IMR-90 (cell line): Measurements from ENCODE around the gene WASHC4. TPM values are rescaled to one million over a fixed set of nuclear protein-coding genes. Genes with fewer than 3 reads are reported as not detected.

Experiments
- ATAC-seq: fragments of 200-7000 bp; cut with Tn5 transposase; 2 replicates; pipeline ENCODE4 v1.9.1; 2020; ENCODE audit warnings: low read depth, mild to moderate bottlenecking, moderate library complexity
- BruUV-seq: library from RNA; stranded (reverse); fragments of 400-500 nt; replicated peaks from 2 replicates; lab custom pipeline; 2021; lab: Mats Ljungman, UMichigan
- CTCF ChIA-PET: fragments of 300-600 bp; formaldehyde crosslinking; extraction: SDS; loops from one replicate; lab custom pipeline; 2021; ENCODE audit warnings: antibody characterized with exemption; lab: Yijun Ruan, JAX
- POLR2A ChIA-PET: fragments of 300-600 bp; sonication (Branson Sonifier 250); formaldehyde crosslinking; loops from one replicate; lab custom pipeline; 2022; ENCODE audit warnings: antibody characterized with exemption; ENCODE audit not compliant: unreplicated experiment; lab: Charles Lee
- DNase-seq: peaks from one replicate; pipeline ENCODE4 v3.0.0; 2013
- H2AFZ ChIP-seq: replicated peaks from 2 replicates; pipeline ENCODE3; 2013; ENCODE audit warnings: low read length, mild to moderate bottlenecking; ENCODE audit not compliant: poor library complexity
- H2AK5ac ChIP-seq: 2 replicates; pipeline ENCODE4 v1.6.1; 2013; ENCODE audit warnings: low read depth, low read length, inconsistent platforms
- H2AK9ac ChIP-seq: replicated peaks from 2 replicates; pipeline ENCODE3; 2013; ENCODE audit warnings: mild to moderate bottlenecking, low read depth, low read length, moderate library complexity; ENCODE audit not compliant: poor library complexity
- H2BK120ac ChIP-seq: 2 replicates; pipeline ENCODE4 v1.6.1; 2013; ENCODE audit warnings: low read depth, low read length, inconsistent platforms
- H2BK15ac ChIP-seq: 3 replicates; pipeline ENCODE4 v1.6.1; 2013; ENCODE audit warnings: low read depth, low read length, inconsistent platforms
- H2BK20ac ChIP-seq: 2 replicates; pipeline ENCODE4 v1.6.1; 2013; ENCODE audit warnings: low read depth, mild to moderate bottlenecking, inconsistent platforms, low read length, moderate library complexity
- H2BK5ac ChIP-seq: 2 replicates; pipeline ENCODE4 v1.6.1; 2013; ENCODE audit warnings: mild to moderate bottlenecking, low read depth, low read length, inconsistent platforms; ENCODE audit not compliant: poor library complexity, severe bottlenecking
- H3K14ac ChIP-seq: replicated peaks from 2 replicates; pipeline ENCODE4 v1.6.1; 2013; ENCODE audit warnings: low read depth, low read length, inconsistent platforms
- H3K18ac ChIP-seq: 2 replicates; pipeline ENCODE4 v1.6.1; 2013; ENCODE audit warnings: low read depth, low read length, control low read depth
- H3K23ac ChIP-seq: 2 replicates; pipeline ENCODE4 v1.6.1; 2013; ENCODE audit warnings: low read depth, low read length, inconsistent platforms
- H3K27ac ChIP-seq: 2 replicates; pipeline ENCODE4 v1.5.1; 2013; ENCODE audit warnings: mild to moderate bottlenecking, control low read depth, low read length; ENCODE audit not compliant: insufficient read depth
- H3K27me3 ChIP-seq: 2 replicates; pipeline ENCODE4 v1.6.1; 2013; ENCODE audit warnings: low read length; ENCODE audit not compliant: control insufficient read depth, insufficient read depth
- H3K36me3 ChIP-seq: 2 replicates; pipeline ENCODE4 v1.6.1; 2013; ENCODE audit warnings: low read length, mixed read lengths; ENCODE audit not compliant: control insufficient read depth, insufficient read depth
- H3K4ac ChIP-seq: 2 replicates; pipeline ENCODE4 v1.6.1; 2013; ENCODE audit warnings: low read depth, low read length, inconsistent platforms
- H3K4me1 ChIP-seq: 2 replicates; pipeline ENCODE4 v1.6.1; 2013; ENCODE audit warnings: low read length, mixed read lengths; ENCODE audit not compliant: control insufficient read depth, insufficient read depth
- H3K4me2 ChIP-seq: 2 replicates; pipeline ENCODE4 v1.6.1; 2013; ENCODE audit warnings: low read depth, mild to moderate bottlenecking, control low read depth, low read length, moderate library complexity
- H3K4me3 ChIP-seq: 2 replicates; pipeline ENCODE4 v1.5.1; 2013; ENCODE audit warnings: low read depth, mild to moderate bottlenecking, control low read depth, low read length, moderate library complexity; ENCODE audit not compliant: insufficient read depth
- H3K56ac ChIP-seq: 2 replicates; pipeline ENCODE4 v1.6.1; 2013; ENCODE audit warnings: low read length, inconsistent platforms; ENCODE audit not compliant: insufficient read depth; ENCODE audit errors: extremely low read depth
- H3K79me1 ChIP-seq, 2 experiments: 2 replicates each; pipeline ENCODE4 v1.6.1; 2013; ENCODE audit warnings: low read length in 2 of 2, inconsistent platforms in 1 of 2, low read depth in 1 of 2
- H3K9ac ChIP-seq: 2 replicates; pipeline ENCODE4 v1.6.1; 2013; ENCODE audit warnings: low read depth, low read length, control low read depth
- H3K9me1 ChIP-seq: 2 replicates; pipeline ENCODE4 v1.6.1; 2013; ENCODE audit warnings: low read length, inconsistent platforms; ENCODE audit not compliant: insufficient read depth
- H3K9me3 ChIP-seq: 2 replicates; pipeline ENCODE4 v1.6.1; 2013; ENCODE audit warnings: low read length; ENCODE audit not compliant: control insufficient read depth, insufficient read depth
- H4K20me1 ChIP-seq: 2 replicates; pipeline ENCODE4 v1.6.1; 2013; ENCODE audit warnings: low read length, inconsistent platforms; ENCODE audit not compliant: insufficient read depth
- H4K5ac ChIP-seq: 2 replicates; pipeline ENCODE4 v1.6.1; 2013; ENCODE audit warnings: mild to moderate bottlenecking, low read depth, low read length, control low read depth
- H4K8ac ChIP-seq, 2 experiments: 2 replicates each; pipeline ENCODE4 v1.6.1; 2013; ENCODE audit warnings: low read depth in 2 of 2, low read length in 2 of 2, control low read depth in 1 of 2, inconsistent platforms in 1 of 2
- H4K91ac ChIP-seq: 2 replicates; pipeline ENCODE4 v1.6.1; 2013; ENCODE audit warnings: low read depth, low read length, inconsistent platforms; ENCODE audit not compliant: insufficient read depth
- CEBPB ChIP-seq: IDR thresholded peaks from 2 replicates; pipeline ENCODE4 v1.6.1; 2012; ENCODE audit warnings: low read depth, low read length, improper control_type of control experiment
- CTCF ChIP-seq: conservative IDR thresholded peaks from 2 replicates; pipeline ENCODE4 v1.5.1; 2012; ENCODE audit warnings: mild to moderate bottlenecking, low read depth, low read length, improper control_type of control experiment
- ELK1 ChIP-seq: fragments of 150-350 bp; IDR thresholded peaks from 2 replicates; pipeline ENCODE4 v1.6.1; 2016; ENCODE audit warnings: low read depth, mild to moderate bottlenecking, low read length, moderate library complexity, borderline replicate concordance
- FOS ChIP-seq: fragments of 150-350 bp; IDR thresholded peaks from 2 replicates; pipeline ENCODE4 v1.6.1; 2016; ENCODE audit warnings: low read depth, low read length
- MAFK ChIP-seq: IDR thresholded peaks from 2 replicates; pipeline ENCODE4 v1.6.1; 2012; ENCODE audit warnings: low read depth, low read length, improper control_type of control experiment
- RFX5 ChIP-seq: IDR thresholded peaks from 2 replicates; pipeline ENCODE4 v1.8.0; 2012; ENCODE audit warnings: low read depth, mild to moderate bottlenecking, low read length, moderate library complexity
- USF2 ChIP-seq: fragments of 150-350 bp; IDR thresholded peaks from 2 replicates; pipeline ENCODE4 v1.6.1; 2017; ENCODE audit warnings: mild to moderate bottlenecking, antibody characterized with exemption, low read length, low read depth
- WGBS, 2 experiments: methylation state at CpG; one replicate each; pipeline versions ENCODE4 v1.1.5 to v1.1.7; 2013; ENCODE audit warnings: missing lambda C conversion rate in 2 of 2; ENCODE audit not compliant: insufficient read length in 1 of 2; ENCODE audit errors: extremely low coverage in 2 of 2; 5-methylcytosine and 5-hydroxymethylcytosine counted together
- dilution Hi-C: fragments of 300-500 bp; cut with HindIII; formaldehyde crosslinking; loops from one replicate; pipeline ENCODE4 v1.14.3; 2018; ENCODE audit warnings: low sequenced_read_pairs; ENCODE audit not compliant: unreplicated experiment
- in situ Hi-C: fragments of 300-500 bp; cut with MboI; formaldehyde crosslinking; loops from 3 replicates; pipeline ENCODE4 v1.14.3; 2019; ENCODE audit warnings: low sequenced_read_pairs, inconsistent platforms, mixed read lengths
- intact Hi-C: fragments of 100-400 bp; cut with micrococcal nuclease; formaldehyde crosslinking; loops from 2 replicates; pipeline ENCODE4 v1.10.0; 2022
- polyA plus RNA-seq, 3 experiments: library from polyadenylated mRNA; depleted of rRNA; stranded (reverse); fragments of >200 nt; gene quantifications; 2 replicates each; pipeline ENCODE4 v1.2.3, GENCODE V29; 2012; ENCODE audit warnings: low replicate concordance in 1 of 3
- total RNA-seq: library from RNA; depleted of rRNA; stranded (reverse); fragments of >200 nt; gene quantifications from 2 replicates; pipeline ENCODE4 v1.2.3, GENCODE V29; 2012

WASHC4 gene
- total and polyA plus RNA-seq, 2 of the 4 experiments (the other 2 are of a cell fraction) = 16.4 to 47.0 TPM

GRCh38 chr12:105120551-105120950, 13.0 kb downstream of the WASHC4 start:
- H2BK120ac ChIP-seq = no peak overlapping the region
- no peak overlapping the region for H3K18ac ChIP-seq
- H3K9me1 ChIP-seq = no peaks in the 10 kb centered on the region
- H3K14ac ChIP-seq = no peak overlapping the region
- in situ Hi-C loops (no loop called here), dilution Hi-C loops (no loop called here), intact Hi-C loops (no loop called here)
- no peak overlapping the region for H3K4me2 ChIP-seq
- H3K27me3 ChIP-seq = no peaks in the 10 kb centered on the region
- H3K56ac ChIP-seq = no peak overlapping the region
- no peaks in the 10 kb centered on the region for H3K4me1 ChIP-seq
- no peak overlapping the region for H2AK9ac ChIP-seq
- no peak overlapping the region for H3K23ac ChIP-seq
- no peak overlapping the region for H2AK5ac ChIP-seq
- no peak overlapping the region for H2AFZ ChIP-seq
- H4K8ac ChIP-seq = no peak overlapping the region
- no TSS peak for BruUV-seq
- peaks cover 43% of the 10 kb centered on the region for H3K36me3 ChIP-seq
- no peak overlapping the region for H2BK20ac ChIP-seq
- no peaks in the 10 kb centered on the region for H3K9me3 ChIP-seq
- ChIA-PET POLR2A (no interaction called here), CTCF (no interaction called here)
- no peak overlapping the region for H4K91ac ChIP-seq
- no peak for ATAC-seq
- no peak for TF ChIP-seq CEBPB
- no peak for TF ChIP-seq ELK1
- no peak for TF ChIP-seq CTCF
- TF ChIP-seq FOS = no peak
- no peak for TF ChIP-seq USF2
- TF ChIP-seq MAFK = no peak
- no peak for TF ChIP-seq RFX5
- no CpG with 5 or more reads among the region's 2 CpGs for WGBS, 2 experiments
- no peak overlapping the region for H3K4me3 ChIP-seq
- DNase-seq = peak; percentile 16
- H2BK5ac ChIP-seq = no peak overlapping the region
- H4K20me1 ChIP-seq = no peaks in the 10 kb centered on the region; the same call in 1 of the 2 replicates
- peaks cover 11 to 29% of the 10 kb centered on the region in 2 experiments for H3K79me1 ChIP-seq
- H3K9ac ChIP-seq = no peak overlapping the region
- no peak overlapping the region for H3K27ac ChIP-seq
- H3K4ac ChIP-seq = no peak overlapping the region
- no peak overlapping the region for H4K5ac ChIP-seq
- H2BK15ac ChIP-seq = no peak overlapping the region
